SK-N-SH treated with all-trans-retinoic acid at 6 μM for 48 hours (cell line): Measurements from ENCODE around the gene RAX2.

Experiments used
- BACH2 ChIP-seq: fragments of 250-450 bp; sonication (Bioruptor Pico); IDR thresholded peaks from 2 replicates; pipeline ENCODE4 v1.9.0; 2021; ENCODE audit warnings: mild to moderate bottlenecking, borderline replicate concordance
- TF ChIP-seq, protein P1 (sequence below): fragments of 250-450 bp; sonication (Bioruptor Pico); IDR thresholded peaks from 2 replicates; pipeline ENCODE4 v1.8.0; 2021; ENCODE audit warnings: low read depth, mild to moderate bottlenecking, moderate library complexity, borderline replicate concordance

DNA sequence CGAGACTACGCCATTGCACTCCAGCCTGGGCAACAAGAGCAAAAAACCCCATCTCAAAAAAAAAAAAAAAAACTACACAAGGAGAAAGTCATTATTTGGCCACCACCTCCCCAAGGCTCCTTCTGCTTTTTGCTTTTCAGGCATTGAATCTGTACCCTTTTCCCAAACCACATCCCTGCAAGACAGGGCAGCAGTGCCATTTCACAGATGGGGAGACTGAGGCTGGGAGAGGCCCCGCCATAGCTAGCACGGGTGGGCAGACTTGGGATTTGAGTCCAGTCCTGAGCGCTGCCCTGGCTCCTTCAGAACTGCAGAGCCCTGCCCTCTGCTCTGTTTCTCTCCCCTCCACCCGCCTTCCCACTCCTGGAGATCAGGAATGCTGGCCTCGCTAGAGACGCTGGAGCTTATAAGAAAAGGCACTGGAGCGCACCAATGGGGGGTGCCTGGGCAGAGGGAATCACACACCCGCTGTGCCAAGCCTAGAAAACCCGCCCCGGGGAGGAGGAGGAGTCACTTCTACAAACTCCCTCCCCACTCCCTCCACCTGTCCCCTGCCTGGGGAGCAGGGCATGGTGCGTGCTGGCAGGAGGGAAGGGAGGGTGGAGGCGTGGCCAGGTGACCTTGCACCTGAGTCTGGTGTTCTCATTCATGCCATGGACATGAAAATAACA lies 46.3 kb downstream of the RAX2 start:
- TF ChIP-seq BACH2, result no peak
- TF ChIP-seq, protein P1, sequence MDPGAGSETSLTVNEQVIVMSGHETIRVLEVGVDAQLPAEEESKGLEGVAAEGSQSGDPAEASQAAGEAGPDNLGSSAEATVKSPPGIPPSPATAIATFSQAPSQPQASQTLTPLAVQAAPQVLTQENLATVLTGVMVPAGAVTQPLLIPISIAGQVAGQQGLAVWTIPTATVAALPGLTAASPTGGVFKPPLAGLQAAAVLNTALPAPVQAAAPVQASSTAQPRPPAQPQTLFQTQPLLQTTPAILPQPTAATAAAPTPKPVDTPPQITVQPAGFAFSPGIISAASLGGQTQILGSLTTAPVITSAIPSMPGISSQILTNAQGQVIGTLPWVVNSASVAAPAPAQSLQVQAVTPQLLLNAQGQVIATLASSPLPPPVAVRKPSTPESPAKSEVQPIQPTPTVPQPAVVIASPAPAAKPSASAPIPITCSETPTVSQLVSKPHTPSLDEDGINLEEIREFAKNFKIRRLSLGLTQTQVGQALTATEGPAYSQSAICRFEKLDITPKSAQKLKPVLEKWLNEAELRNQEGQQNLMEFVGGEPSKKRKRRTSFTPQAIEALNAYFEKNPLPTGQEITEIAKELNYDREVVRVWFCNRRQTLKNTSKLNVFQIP (CRISPR knock-in tag), result no peak
